CD14-positive monocyte (primary cell): ENCODE measurements around the gene ARL15. TPM values are rescaled to one million over a fixed set of nuclear protein-coding genes. Genes with fewer than 3 reads are reported as not detected.
A peak's percentile ranks its signal among the peaks of the same experiment; 100 is the strongest.

Experiments
- DNase-seq, 3 donors: peaks; one replicate each; pipeline ENCODE4 v3.0.0-alpha.2; 2011 to 2022
- H2AFZ ChIP-seq: 2 replicates; pipeline ENCODE4 v1.6.0; 2012; ENCODE audit warnings: mild to moderate bottlenecking, low read depth, low read length, inconsistent platforms; ENCODE audit not compliant: insufficient read depth, poor library complexity, severe bottlenecking
- H3K27ac ChIP-seq, 2 donors: 1 replicate in 1 of 2; 2 replicates in 1 of 2; pipeline ENCODE4 v1.5.1; 2012 to 2013; ENCODE audit warnings: low read length in 2 of 2, control low read depth in 1 of 2, inconsistent platforms in 1 of 2, low read depth in 1 of 2, mild to moderate bottlenecking in 1 of 2
- H3K27me3 ChIP-seq, 2 donors: one replicate each; pipeline versions ENCODE4 v1.6.0 to v1.6.1; 2011 to 2013; ENCODE audit warnings: low read length in 2 of 2; ENCODE audit not compliant: control insufficient read depth in 2 of 2, insufficient read depth in 2 of 2
- H3K36me3 ChIP-seq, 2 donors: replicated peaks in 1 of 2; 1 replicate in 1 of 2; 2 replicates in 1 of 2; pipeline versions ENCODE4 v1.5.1 to v1.6.1; 2012 to 2013; ENCODE audit warnings: low read length in 2 of 2, control low read depth in 1 of 2, inconsistent platforms in 1 of 2, mild to moderate bottlenecking in 1 of 2; ENCODE audit not compliant: insufficient read depth in 2 of 2, control insufficient read depth in 1 of 2
- H3K4me1 ChIP-seq, 2 donors: 1 replicate in 1 of 2; 2 replicates in 1 of 2; pipeline versions ENCODE4 v1.5.1 to v1.6.1; 2012 to 2013; ENCODE audit warnings: low read length in 2 of 2, control low read depth in 1 of 2, inconsistent platforms in 1 of 2, mild to moderate bottlenecking in 1 of 2, moderate library complexity in 1 of 2; ENCODE audit not compliant: insufficient read depth in 2 of 2, control insufficient read depth in 1 of 2
- H3K4me2 ChIP-seq: replicated peaks from 2 replicates; pipeline ENCODE3; 2012; ENCODE audit warnings: low read length, moderate library complexity, mild to moderate bottlenecking; ENCODE audit not compliant: poor library complexity, severe bottlenecking; ENCODE audit errors: extremely low read depth
- H3K4me3 ChIP-seq, 3 experiments: fragments of 200-600 bp in 1 of 3; sonication (generic) in 1 of 3; replicated peaks in 1 of 3; 1 replicate in 2 of 3; 2 replicates in 1 of 3; pipeline ENCODE4 v1.5.1; 2011 to 2013; ENCODE audit warnings: low read length in 3 of 3, mild to moderate bottlenecking in 3 of 3, control low read depth in 2 of 3, low read depth in 2 of 3, inconsistent platforms in 1 of 3, moderate library complexity in 1 of 3
- H3K79me2 ChIP-seq: 2 replicates; pipeline ENCODE4 v1.6.0; 2012; ENCODE audit warnings: mild to moderate bottlenecking, control low read depth, inconsistent platforms, low read length, moderate library complexity; ENCODE audit not compliant: insufficient read depth
- H3K9ac ChIP-seq: 2 replicates; pipeline ENCODE4 v1.6.0; 2017; ENCODE audit warnings: low read length, mild to moderate bottlenecking; ENCODE audit not compliant: insufficient read depth, poor library complexity, severe bottlenecking
- H3K9me3 ChIP-seq, 2 donors: replicated peaks in 1 of 2; 1 replicate in 1 of 2; 2 replicates in 1 of 2; pipeline versions ENCODE4 v1.5.1 to v1.6.1; 2012 to 2013; ENCODE audit warnings: low read length in 2 of 2, control low read depth in 1 of 2; ENCODE audit not compliant: control insufficient read depth in 1 of 2, insufficient read depth in 1 of 2
- H4K20me1 ChIP-seq: 2 replicates; pipeline ENCODE4 v1.6.0; 2012; ENCODE audit warnings: mild to moderate bottlenecking, low read length, control low read depth, moderate library complexity; ENCODE audit not compliant: insufficient read depth
- H3K27ac Mint-ChIP-seq, 7 donors: one replicate each; pipeline ENCODE4 v1.8.0; 2020; ENCODE audit warnings: mild to moderate bottlenecking in 7 of 7, mixed read lengths in 7 of 7, moderate library complexity in 6 of 7, inconsistent platforms in 2 of 7
- H3K27me3 Mint-ChIP-seq, 3 donors: one replicate each; pipeline ENCODE4 v1.8.0; 2021 to 2022; ENCODE audit warnings: low read depth in 3 of 3, mild to moderate bottlenecking in 3 of 3, mixed read lengths in 3 of 3, moderate library complexity in 3 of 3, inconsistent platforms in 1 of 3
- H3K36me3 Mint-ChIP-seq, 2 donors: one replicate each; pipeline ENCODE4 v1.8.0; 2020; ENCODE audit warnings: mixed read lengths in 2 of 2, inconsistent platforms in 1 of 2, mild to moderate bottlenecking in 1 of 2
- H3K4me1 Mint-ChIP-seq: one replicate; pipeline ENCODE4 v1.8.0; 2020; ENCODE audit warnings: mild to moderate bottlenecking, mixed read lengths
- H3K4me3 Mint-ChIP-seq, 2 donors: one replicate each; pipeline ENCODE4 v1.8.0; 2020; ENCODE audit warnings: mild to moderate bottlenecking in 2 of 2, mixed read lengths in 2 of 2, moderate library complexity in 1 of 2
- H3K9me3 Mint-ChIP-seq, 7 donors: one replicate each; pipeline ENCODE4 v1.8.0; 2020 to 2022; ENCODE audit warnings: mixed read lengths in 7 of 7, mild to moderate bottlenecking in 6 of 7, moderate library complexity in 6 of 7, inconsistent platforms in 2 of 7
- WGBS: methylation state at CpG from one replicate; pipeline ENCODE4 v1.1.5; 2013; ENCODE audit warnings: missing lambda C conversion rate; ENCODE audit not compliant: insufficient coverage; 5-methylcytosine and 5-hydroxymethylcytosine counted together
- intact Hi-C, 2 donors: fragments of 100-400 bp; cut with micrococcal nuclease; formaldehyde crosslinking; loops; one replicate each; pipeline versions ENCODE4 v1.15.0 to v1.15.1; 2023
- polyA plus RNA-seq, 3 donors: library from polyadenylated mRNA; depleted of rRNA in 1 of 3; unstranded in 2 of 3; stranded (reverse) in 1 of 3; fragments of 300-500 nt in 2 of 3; fragments of >200 nt in 1 of 3; fragmentation: Illumina TruSeq in 2 of 3; gene quantifications; 1 replicate in 2 of 3; 2 replicates in 1 of 3; pipeline ENCODE4 v1.2.3, GENCODE V29; 2012 to 2021
- TF ChIP-seq, protein P1 (sequence below): fragments of 200-600 bp; IDR thresholded peaks from one replicate; pipeline ENCODE4 v1.8.0; 2022; ENCODE audit warnings: antibody characterized with exemption, mild to moderate bottlenecking

ARL15 gene
- polyA plus RNA-seq, 3 donors = 10.5 to 27.6 (median 18.0) TPM

DNA sequence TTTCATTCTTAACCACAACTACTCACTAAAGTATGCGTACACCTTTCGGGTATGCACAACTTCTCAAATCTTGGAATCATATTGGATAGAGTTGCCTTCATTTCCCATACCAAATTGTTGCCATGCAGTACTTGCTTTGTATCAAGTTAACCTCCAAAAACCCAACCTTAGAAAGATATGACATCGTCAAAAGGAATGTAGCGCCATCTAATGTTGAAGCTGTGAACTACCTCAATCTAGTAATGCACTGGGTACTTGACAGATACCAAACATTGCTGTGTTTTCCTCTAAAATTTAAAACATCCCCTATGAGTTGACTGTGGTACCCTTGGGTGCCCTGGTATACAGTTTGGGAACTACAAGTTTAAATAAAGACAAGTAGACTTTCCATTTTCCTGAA, 318.4 kb downstream of the ARL15 start:
- Mint-ChIP-seq H3K4me1 (peaks cover 16% of the 10 kb centered on the region), H3K4me3 (no peak overlapping the region), H3K36me3 (peaks cover 0 to 11% of the 10 kb centered on the region in 2 donors), H3K27ac (no peak overlapping the region), H3K27me3 (no peaks in the 10 kb centered on the region), H3K9me3 (no peaks in the 10 kb centered on the region)
- Histone ChIP-seq H3K79me2 (no peaks in the 10 kb centered on the region), H3K27me3 (no peaks in the 10 kb centered on the region), H3K4me2 (no peak overlapping the region), H3K36me3 (no peaks in the 10 kb centered on the region), H3K9ac (no peak overlapping the region), H4K20me1 (no peaks in the 10 kb centered on the region), H3K9me3 (no peaks in the 10 kb centered on the region), H3K27ac (no peak overlapping the region), H3K4me1 (peaks cover 7 to 12% of the 10 kb centered on the region in 2 donors), H2AFZ (no peak overlapping the region), H3K4me3 (no peak overlapping the region)
- intact Hi-C loops = no loop called here
- no peak for DNase-seq
- TF ChIP-seq, protein P1, sequence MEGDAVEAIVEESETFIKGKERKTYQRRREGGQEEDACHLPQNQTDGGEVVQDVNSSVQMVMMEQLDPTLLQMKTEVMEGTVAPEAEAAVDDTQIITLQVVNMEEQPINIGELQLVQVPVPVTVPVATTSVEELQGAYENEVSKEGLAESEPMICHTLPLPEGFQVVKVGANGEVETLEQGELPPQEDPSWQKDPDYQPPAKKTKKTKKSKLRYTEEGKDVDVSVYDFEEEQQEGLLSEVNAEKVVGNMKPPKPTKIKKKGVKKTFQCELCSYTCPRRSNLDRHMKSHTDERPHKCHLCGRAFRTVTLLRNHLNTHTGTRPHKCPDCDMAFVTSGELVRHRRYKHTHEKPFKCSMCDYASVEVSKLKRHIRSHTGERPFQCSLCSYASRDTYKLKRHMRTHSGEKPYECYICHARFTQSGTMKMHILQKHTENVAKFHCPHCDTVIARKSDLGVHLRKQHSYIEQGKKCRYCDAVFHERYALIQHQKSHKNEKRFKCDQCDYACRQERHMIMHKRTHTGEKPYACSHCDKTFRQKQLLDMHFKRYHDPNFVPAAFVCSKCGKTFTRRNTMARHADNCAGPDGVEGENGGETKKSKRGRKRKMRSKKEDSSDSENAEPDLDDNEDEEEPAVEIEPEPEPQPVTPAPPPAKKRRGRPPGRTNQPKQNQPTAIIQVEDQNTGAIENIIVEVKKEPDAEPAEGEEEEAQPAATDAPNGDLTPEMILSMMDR = peak; percentile 32
- WGBS = 71% methylated on average over 2 of the region's 4 CpGs

DNA sequence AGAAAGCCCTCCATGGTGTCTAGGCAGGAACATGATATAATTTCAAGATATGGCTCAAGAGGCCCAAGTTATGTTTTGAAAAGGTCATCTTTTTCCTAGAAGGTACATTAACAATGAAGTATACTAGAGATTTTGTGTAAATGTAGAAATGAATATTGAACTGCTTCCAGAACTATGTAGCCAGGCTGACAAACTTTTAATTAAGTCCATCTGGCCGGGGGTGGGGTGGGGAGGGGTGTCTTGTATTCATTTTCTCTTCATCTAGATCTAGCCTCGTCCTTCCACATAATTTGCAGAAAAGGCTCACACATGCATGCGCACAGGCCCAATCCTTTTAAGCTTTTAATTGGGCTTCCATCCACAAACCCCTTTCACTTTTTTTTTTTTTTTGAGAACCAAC, 323.3 kb downstream of the ARL15 start:
- Histone ChIP-seq H3K79me2 (no peaks in the 10 kb centered on the region), H4K20me1 (no peaks in the 10 kb centered on the region), H3K9ac (no peak overlapping the region), H3K9me3 (no peaks in the 10 kb centered on the region), H2AFZ (no peak overlapping the region), H3K27ac (no peak overlapping the region), H3K4me3 (no peak overlapping the region), H3K27me3 (no peaks in the 10 kb centered on the region), H3K4me1 (no peaks in the 10 kb centered on the region), H3K36me3 (no peaks in the 10 kb centered on the region), H3K4me2 (no peak overlapping the region)
- intact Hi-C loops = no loop called here
- peaks cover 0 to 5% (median 2%) of the 10 kb centered on the region in 7 donors for H3K9me3 Mint-ChIP-seq
- TF ChIP-seq, protein P1 = no peak
- H3K4me3 Mint-ChIP-seq = no peak overlapping the region
- no peaks in the 10 kb centered on the region for H3K27me3 Mint-ChIP-seq
- WGBS = no CpG with 5 or more reads among the region's 3 CpGs
- no peaks in the 10 kb centered on the region for H3K4me1 Mint-ChIP-seq
- peak overlapping the region in 1 of 7 donors; percentile 31 for H3K27ac Mint-ChIP-seq
- peaks cover 3 to 16% of the 10 kb centered on the region in 2 donors for H3K36me3 Mint-ChIP-seq
- DNase-seq = no peak
